ENCODE measurements around the gene MRPL52.

Gene MRPL52

GRCh38 chr14:22872033-22872832, 42.5 kb downstream of the MRPL52 start:
- peak overlapping the region; percentile 85 for H3K4me3 ChIP-seq (ENCODE audit: low read length)
- DNase-seq (ENCODE audit: low read depth) = no peak
- TF ChIP-seq CTCF (conservative IDR thresholded peaks at IDR 0.05; ENCODE audit: low read depth, low read length) = peak; percentile 97

- no peak for DNase-seq (ENCODE audit: low read depth)
- TF ChIP-seq CTCF (conservative IDR thresholded peaks at IDR 0.05; ENCODE audit: low read depth, low read length) = no peak
- H3K4me3 ChIP-seq (ENCODE audit: low read length) = peak overlapping the region; percentile 85
Observed at GRCh38 chr14:22872833-22873520, 43.3 kb downstream of the MRPL52 start.

DNA sequence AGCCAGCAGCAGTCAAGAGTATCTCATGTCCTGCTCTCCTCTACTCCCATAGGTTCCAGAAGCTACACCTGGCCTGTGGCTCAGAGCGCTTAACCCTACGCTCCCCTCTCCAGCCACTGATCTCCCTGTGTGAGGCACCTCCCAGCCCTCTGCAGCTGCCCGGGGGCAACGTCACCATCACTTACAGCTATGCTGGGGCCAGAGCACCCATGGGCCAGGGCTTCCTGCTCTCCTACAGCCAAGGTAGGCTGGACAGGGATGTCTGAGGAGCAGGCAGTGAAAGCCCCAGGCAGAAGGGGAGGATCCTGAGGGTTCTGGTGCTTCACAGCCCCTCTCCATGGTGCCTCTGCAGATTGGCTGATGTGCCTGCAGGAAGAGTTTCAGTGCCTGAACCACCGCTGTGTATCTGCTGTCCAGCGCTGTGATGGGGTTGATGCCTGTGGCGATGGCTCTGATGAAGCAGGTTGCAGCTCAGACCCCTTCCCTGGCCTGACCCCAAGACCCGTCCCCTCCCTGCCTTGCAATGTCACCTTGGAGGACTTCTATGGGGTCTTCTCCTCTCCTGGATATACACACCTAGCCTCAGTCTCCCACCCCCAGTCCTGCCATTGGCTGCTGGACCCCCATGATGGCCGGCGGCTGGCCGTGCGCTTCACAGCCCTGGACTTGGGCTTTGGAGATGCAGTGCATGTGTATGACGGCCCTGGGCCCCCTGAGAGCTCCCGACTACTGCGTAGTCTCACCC, 45.5 kb downstream of the MRPL52 start:
- DNase-seq (ENCODE audit: low read depth) = no peak
- no peak overlapping the region for H3K4me3 ChIP-seq (ENCODE audit: low read length)
- no peak for TF ChIP-seq CTCF (conservative IDR thresholded peaks at IDR 0.05; ENCODE audit: low read depth, low read length)

- H3K4me3 ChIP-seq (ENCODE audit: low read length) = no peak overlapping the region
- no peak for TF ChIP-seq CTCF (conservative IDR thresholded peaks at IDR 0.05; ENCODE audit: low read depth, low read length)
- DNase-seq (ENCODE audit: low read depth) = no peak
Observed at GRCh38 chr14:22875748-22876319, 46.1 kb downstream of the MRPL52 start.

DNA sequence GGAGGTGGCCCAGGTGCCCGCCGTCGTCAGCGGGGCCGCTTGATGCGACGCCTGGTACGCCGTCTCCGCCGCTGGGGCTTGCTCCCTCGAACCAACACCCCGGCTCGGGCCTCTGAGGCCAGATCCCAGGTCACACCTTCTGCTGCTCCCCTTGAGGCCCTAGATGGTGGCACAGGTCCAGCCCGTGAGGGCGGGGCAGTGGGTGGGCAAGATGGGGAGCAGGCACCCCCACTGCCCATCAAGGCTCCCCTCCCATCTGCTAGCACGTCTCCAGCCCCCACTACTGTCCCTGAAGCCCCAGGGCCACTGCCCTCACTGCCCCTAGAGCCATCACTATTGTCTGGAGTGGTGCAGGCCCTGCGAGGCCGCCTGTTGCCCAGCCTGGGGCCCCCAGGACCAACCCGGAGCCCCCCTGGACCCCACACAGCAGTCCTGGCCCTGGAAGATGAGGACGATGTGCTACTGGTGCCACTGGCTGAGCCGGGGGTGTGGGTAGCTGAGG, 47.4 kb downstream of the MRPL52 start:
- TF ChIP-seq CTCF (conservative IDR thresholded peaks at IDR 0.05; ENCODE audit: low read depth, low read length) = no peak
- no peak overlapping the region for H3K4me3 ChIP-seq (ENCODE audit: low read length)
- no peak for DNase-seq (ENCODE audit: low read depth)

GRCh38 chr14:22878271-22879246, 48.9 kb downstream of the MRPL52 start:
- no peak for TF ChIP-seq CTCF (conservative IDR thresholded peaks at IDR 0.05; ENCODE audit: low read depth, low read length)
- H3K4me3 ChIP-seq (ENCODE audit: low read length) = no peak overlapping the region
- DNase-seq (ENCODE audit: low read depth) = no peak

All from retinal pigment epithelial cell (primary cell).